Stimulated activated CD4-positive, alpha-beta T cell treated with anti-CD3 and anti-CD28 coated beads, Interleukin-12 subunit alpha, Interleukin-12 subunit beta, amount 100 ng/mL, for 24 hours (primary cell): ENCODE results near the gene ENAH.
A peak's percentile ranks its signal among the peaks of the same experiment; 100 is the strongest.

ENCODE experiments used
- DNase-seq, 2 experiments: peaks; one replicate each; pipeline ENCODE4 v3.0.0-alpha.2; 2020; ENCODE audit warnings: low read depth in 2 of 2

ENAH gene

GRCh38 chr1:225498549-225499136, 154.3 kb downstream of the ENAH start:
- no peak for DNase-seq

- DNase-seq: no peak
Measured at GRCh38 chr1:225494789-225495359, 158.0 kb downstream of the ENAH start.

GRCh38 chr1:225493591-225494246, 159.2 kb downstream of the ENAH start:
- no peak for DNase-seq

- DNase-seq: no peak
Measured at GRCh38 chr1:225488676-225489075, 164.2 kb downstream of the ENAH start.

GRCh38 chr1:225486856-225487255, 166.1 kb downstream of the ENAH start:
- no peak for DNase-seq

GRCh38 chr1:225485991-225486530, 166.9 kb downstream of the ENAH start:
- DNase-seq: no peak

- no peak for DNase-seq
Measured at GRCh38 chr1:225485226-225485625, 167.7 kb downstream of the ENAH start.

GRCh38 chr1:225484657-225485214, 168.2 kb downstream of the ENAH start:
- DNase-seq: no peak

- no peak for DNase-seq
Measured at GRCh38 chr1:225483818-225484656, 168.9 kb downstream of the ENAH start.

- no peak for DNase-seq
Measured at GRCh38 chr1:225482421-225482950, 170.4 kb downstream of the ENAH start.

GRCh38 chr1:225481738-225482137, 171.2 kb downstream of the ENAH start:
- DNase-seq: no peak

- peak in 1 of 2 experiments; percentile 45 for DNase-seq
Measured at GRCh38 chr1:225480825-225481434, 172.0 kb downstream of the ENAH start.

GRCh38 chr1:225479996-225480720, 172.8 kb downstream of the ENAH start:
- DNase-seq: no peak

GRCh38 chr1:225479341-225479740, 173.6 kb downstream of the ENAH start:
- DNase-seq: no peak

- no peak for DNase-seq
Measured at GRCh38 chr1:225477296-225477911, 175.5 kb downstream of the ENAH start.

- no peak for DNase-seq
Measured at GRCh38 chr1:225476538-225476988, 176.4 kb downstream of the ENAH start.

GRCh38 chr1:225476100-225476511, 176.8 kb downstream of the ENAH start:
- DNase-seq: no peak

- DNase-seq: peak; percentile 32 to 51
Measured at GRCh38 chr1:225474986-225475820, 177.7 kb downstream of the ENAH start.

- no peak for DNase-seq
Measured at GRCh38 chr1:225474439-225474985, 178.4 kb downstream of the ENAH start.
